Measurements from ENCODE around the gene GGA1. TPM values are rescaled to one million over a fixed set of nuclear protein-coding genes. Genes with fewer than 3 reads are reported as not detected.

GGA1 gene, protein sequence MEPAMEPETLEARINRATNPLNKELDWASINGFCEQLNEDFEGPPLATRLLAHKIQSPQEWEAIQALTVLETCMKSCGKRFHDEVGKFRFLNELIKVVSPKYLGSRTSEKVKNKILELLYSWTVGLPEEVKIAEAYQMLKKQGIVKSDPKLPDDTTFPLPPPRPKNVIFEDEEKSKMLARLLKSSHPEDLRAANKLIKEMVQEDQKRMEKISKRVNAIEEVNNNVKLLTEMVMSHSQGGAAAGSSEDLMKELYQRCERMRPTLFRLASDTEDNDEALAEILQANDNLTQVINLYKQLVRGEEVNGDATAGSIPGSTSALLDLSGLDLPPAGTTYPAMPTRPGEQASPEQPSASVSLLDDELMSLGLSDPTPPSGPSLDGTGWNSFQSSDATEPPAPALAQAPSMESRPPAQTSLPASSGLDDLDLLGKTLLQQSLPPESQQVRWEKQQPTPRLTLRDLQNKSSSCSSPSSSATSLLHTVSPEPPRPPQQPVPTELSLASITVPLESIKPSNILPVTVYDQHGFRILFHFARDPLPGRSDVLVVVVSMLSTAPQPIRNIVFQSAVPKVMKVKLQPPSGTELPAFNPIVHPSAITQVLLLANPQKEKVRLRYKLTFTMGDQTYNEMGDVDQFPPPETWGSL
- total RNA-seq, result 32.5 TPM
- long read RNA-seq, transcript GGA1-222 (3 exons, 1,384 nt), result minor isoform, 5 of 70 reads
- long read RNA-seq, transcript GGA1-203 (17 exons, 3,159 nt), result major isoform, 25 of 70 reads
- long read RNA-seq, transcript GGA1-216 (4 exons, 790 nt), result minor isoform, 14 of 70 reads
- long read RNA-seq, partial matches to known transcripts, result 10 of 70 reads
- long read RNA-seq, other reads (novel, unspliced or antisense), result 13 of 70 reads

GRCh38 chr22:37608477-37609239 lies at the start of gene GGA1:
Gene GGA1 (plus strand): TSS chr22:37608834. CDS start chr22:37608861, 27 bp downstream.
- intact Hi-C loops (cut with DNase I), result loop anchor here (2.0 to 5.0 kb wide), 3 partner anchors 46 to 78 kb away; partner anchors contain the start of genes CDC42EP1, LGALS1 and NOL12

DNA sequence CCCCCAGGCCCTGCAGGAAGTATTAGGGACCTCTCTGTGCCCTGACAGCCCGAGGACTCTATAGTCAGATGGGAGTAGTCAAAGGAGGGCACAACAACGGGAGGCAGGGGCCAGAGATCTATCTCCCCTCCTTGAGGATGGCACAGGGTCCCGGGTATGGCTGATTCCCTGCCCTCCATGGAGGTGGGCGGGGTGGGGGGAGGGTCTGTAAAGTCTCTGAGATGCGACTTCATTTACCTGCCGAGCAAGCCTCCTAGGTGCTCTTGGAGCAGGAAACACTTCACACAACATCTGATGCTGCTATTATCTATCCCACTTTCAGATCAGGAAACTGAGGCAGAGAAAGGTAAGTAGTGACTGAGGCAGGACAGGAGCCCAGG lies 49.1 kb upstream of the GGA1 start:
- DNase-seq (ENCODE audit: low spot score), result no peak
- intact Hi-C loops (cut with DNase I), result no loop called here

More at GRCh38 chr22:37608477-37609239, at the start of gene GGA1:
- DNase-seq (ENCODE audit: low spot score), result peak; percentile 98

DNA sequence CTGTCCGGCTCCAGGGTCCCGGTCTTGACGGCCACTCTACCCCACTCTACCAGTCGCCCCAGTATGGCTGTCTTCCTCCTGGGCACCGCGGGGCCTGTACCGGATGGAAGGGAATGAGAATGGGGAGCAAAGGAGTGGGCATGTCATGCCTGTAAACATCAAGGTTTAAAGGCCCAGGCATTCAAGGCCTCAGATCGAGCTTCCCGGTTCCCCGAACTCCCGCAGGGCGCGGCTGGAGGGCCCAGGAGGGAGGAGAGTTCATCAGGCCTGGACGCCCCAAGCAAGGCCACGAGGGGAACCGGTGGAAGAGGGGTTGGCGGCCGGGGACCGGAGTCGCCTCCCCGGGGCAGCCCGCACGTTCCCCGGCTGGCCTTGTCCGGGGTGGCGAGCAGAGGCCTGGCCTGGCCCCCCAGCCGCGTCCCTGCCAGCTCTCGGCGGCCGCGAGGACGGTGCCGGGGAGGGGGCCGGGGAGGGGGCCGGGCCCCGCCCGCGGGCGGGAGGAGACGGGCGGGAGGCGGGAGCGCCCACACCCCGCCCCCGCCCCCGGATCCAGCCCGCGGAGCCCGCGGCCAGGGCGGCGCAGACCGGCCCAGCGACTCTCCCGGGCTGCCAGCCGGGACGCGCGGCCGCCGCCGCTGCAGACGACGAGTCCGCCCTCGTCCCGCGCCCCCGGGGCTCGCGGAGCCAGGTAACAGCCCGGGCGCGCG lies 48.6 kb upstream of the GGA1 start, which contains the start of gene CDC42EP1:
Gene CDC42EP1 (plus strand): TSS at position 580 of the 707 bp plus-strand sequence. CDS start 5,870 bp downstream, outside the sequence.
- DNase-seq (ENCODE audit: low spot score), result no peak
- intact Hi-C loops (cut with DNase I), result loop anchor here (1.0 to 5.0 kb wide), 3 partner anchors 13 to 47 kb away; partner anchors contain the start of gene GGA1

GRCh38 chr22:37560608-37561211 lies 47.9 kb upstream of the GGA1 start:
- no peak for DNase-seq (ENCODE audit: low spot score)
- intact Hi-C loops (cut with DNase I), result loop anchor here (1.0 to 5.0 kb wide), 3 partner anchors 14 to 47 kb away; partner anchors contain the start of gene GGA1

DNA sequence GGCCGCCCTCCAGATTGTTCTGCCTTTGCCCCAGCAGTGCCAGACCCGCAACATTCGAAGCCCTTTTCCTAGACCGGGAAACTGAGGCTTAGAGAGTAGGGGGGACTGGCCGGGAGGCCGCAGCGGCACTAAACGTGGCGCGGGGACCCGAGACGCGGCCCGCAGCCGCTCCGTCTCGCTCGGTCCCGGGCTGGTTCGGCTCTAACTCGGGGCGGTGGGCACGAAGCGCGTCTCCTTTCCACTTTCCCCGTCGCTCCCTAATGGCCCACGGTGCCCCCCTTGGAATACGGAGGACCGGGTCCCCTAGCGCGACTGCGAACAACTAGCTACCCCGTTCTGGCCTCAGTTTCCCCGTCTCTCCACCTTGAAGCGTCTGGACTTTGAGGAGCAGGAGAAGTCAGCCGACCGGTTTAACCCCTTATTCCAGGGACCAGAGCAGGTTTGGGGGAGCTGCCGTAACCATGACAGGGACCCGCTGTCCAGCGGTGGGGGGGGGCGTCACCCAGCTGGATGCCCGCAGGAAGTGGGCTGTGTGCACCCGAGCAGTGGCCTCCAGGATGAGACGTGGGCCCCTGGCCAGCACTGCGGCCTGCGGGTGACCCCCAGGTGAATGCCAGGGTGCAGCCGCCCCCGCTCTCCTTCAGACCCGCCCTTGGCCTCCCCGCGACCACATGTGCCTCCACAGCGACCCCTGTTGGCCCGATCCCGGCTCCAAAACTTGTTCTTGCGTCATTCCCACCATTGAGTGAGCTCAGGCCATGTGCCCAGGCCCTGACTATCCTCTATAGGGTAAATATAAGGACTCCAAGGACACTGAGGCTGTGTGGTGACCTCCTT lies 47.2 kb upstream of the GGA1 start:
- peak; percentile 93 for DNase-seq (ENCODE audit: low spot score)
- intact Hi-C loops (cut with DNase I), result loop anchor here (2.0 to 5.0 kb wide), 2 partner anchors 15 to 46 kb away; partner anchors contain the start of gene GGA1

DNA sequence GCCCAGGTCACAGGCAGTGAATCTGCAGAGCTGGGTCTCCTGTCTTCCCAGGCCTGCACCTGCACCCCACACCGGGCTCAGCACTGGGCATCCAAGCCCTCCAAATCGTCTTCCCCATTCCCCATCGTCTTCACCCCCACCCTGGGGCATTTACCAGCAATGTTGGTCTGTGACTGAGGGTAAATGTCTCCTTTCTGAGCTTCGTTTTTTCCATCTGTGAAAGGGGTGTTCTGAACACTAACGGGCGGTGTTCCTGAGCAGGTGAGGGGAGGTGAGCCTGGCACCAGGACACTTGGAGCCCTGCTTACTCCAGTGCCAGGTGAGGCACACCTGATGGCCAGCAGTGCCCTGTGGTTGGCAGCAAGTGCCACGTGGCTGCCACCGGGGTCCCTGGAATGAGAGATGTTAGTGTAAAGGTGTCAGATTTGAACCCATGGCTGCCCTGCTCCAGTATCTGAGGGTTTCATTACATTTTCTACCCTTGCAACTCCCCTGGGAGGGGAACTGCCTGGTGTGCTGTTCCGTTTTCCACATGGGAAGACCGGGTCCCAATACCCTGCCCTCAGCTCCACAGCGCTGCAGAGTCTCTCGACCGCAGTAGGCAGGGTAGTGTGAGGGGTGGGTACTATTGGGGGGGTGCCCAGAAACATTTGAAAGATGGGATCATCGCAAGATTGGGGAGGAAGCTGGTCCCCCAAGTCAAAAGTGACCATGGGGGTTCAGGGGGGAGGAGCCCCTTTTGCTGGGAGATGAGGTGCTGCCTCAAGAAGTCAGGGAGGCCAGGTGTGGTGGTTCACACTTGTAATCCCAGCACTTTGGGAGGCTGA lies 46.4 kb upstream of the GGA1 start:
- DNase-seq (ENCODE audit: low spot score), result no peak
- intact Hi-C loops (cut with DNase I), result loop anchor here (5.0 kb wide), 1 partner anchor 45 kb away; the partner anchor contains the start of gene GGA1

DNA sequence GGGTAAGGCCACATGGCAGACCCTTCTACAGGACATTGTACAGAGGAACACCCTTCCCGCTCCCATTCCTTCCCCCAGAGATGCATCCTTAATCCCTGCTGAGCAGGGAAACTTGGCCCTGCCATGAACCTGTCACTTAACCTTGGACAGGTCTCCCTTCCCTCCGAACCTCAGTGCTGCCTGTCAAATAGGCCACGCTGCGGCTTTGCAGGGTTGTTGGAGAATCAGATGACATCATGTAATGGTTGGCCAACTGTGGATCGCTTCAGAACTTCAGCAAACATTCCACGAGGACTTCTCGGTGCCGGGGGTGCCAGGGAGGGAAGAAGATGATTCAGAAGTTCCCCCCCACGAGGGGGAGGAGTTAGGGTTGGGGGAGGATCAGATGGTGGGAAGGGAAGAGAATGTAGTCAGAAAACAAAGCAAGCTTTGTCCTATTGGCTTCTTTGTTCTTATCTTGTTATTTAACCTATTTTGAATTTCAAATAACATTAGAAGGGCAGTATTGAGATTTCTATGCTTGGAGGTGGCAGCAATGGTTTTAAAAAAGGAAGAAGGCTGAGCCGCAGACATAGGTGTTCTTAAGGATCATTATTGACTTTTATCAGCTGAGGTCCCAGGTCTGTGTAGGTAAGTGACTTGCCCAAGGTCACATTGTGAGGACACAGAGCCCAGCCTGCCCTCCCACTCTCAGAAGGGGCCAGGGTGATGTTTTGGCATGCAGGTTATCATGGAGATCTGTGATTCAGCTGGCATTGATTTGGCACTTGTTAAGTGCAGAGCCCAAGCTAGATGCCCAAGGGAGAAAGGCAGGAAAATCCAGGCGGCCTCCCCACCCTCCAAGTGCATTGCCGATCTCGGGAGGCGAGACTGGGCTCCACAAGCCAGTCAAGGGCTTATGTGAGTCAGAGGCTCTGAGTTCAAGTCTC lies 45.2 kb upstream of the GGA1 start:
- DNase-seq (ENCODE audit: low spot score), result no peak
- intact Hi-C loops (cut with DNase I), result loop anchor here (5.0 kb wide), 1 partner anchor 44 kb away; the partner anchor contains the start of gene GGA1

- DNase-seq (ENCODE audit: low spot score), result no peak
- intact Hi-C loops (cut with DNase I), result loop anchor here (5.0 kb wide), 1 partner anchor 43 kb away; the partner anchor contains the start of gene GGA1
These were observed 44.4 kb upstream of the GGA1 start for GRCh38 chr22:37564111-37564711.

GRCh38 chr22:37565830-37566229 lies 42.8 kb upstream of the GGA1 start:
- intact Hi-C loops (cut with DNase I), result loop anchor here (2.0 kb wide), 1 partner anchor 27 kb away; no protein-coding TSS in a partner anchor

DNA sequence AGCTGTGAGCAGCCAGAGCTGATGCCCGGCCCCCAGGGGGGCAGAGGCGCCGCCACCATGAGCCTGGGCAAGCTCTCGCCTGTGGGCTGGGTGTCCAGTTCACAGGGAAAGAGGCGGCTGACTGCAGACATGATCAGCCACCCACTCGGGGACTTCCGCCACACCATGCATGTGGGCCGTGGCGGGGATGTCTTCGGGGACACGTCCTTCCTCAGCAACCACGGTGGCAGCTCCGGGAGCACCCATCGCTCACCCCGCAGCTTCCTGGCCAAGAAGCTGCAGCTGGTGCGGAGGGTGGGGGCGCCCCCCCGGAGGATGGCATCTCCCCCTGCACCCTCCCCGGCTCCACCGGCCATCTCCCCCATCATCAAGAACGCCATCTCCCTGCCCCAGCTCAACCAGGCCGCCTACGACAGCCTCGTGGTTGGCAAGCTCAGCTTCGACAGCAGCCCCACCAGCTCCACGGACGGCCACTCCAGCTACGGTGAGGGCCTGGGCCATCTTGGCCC lies 42.3 kb upstream of the GGA1 start:
- intact Hi-C loops (cut with DNase I), result loop anchor here (2.0 kb wide), 1 partner anchor 28 kb away; no protein-coding TSS in a partner anchor
- no peak for DNase-seq (ENCODE audit: low spot score)

More at GRCh38 chr22:37565830-37566229, 42.8 kb upstream of the GGA1 start:
- no peak for DNase-seq (ENCODE audit: low spot score)

DNA sequence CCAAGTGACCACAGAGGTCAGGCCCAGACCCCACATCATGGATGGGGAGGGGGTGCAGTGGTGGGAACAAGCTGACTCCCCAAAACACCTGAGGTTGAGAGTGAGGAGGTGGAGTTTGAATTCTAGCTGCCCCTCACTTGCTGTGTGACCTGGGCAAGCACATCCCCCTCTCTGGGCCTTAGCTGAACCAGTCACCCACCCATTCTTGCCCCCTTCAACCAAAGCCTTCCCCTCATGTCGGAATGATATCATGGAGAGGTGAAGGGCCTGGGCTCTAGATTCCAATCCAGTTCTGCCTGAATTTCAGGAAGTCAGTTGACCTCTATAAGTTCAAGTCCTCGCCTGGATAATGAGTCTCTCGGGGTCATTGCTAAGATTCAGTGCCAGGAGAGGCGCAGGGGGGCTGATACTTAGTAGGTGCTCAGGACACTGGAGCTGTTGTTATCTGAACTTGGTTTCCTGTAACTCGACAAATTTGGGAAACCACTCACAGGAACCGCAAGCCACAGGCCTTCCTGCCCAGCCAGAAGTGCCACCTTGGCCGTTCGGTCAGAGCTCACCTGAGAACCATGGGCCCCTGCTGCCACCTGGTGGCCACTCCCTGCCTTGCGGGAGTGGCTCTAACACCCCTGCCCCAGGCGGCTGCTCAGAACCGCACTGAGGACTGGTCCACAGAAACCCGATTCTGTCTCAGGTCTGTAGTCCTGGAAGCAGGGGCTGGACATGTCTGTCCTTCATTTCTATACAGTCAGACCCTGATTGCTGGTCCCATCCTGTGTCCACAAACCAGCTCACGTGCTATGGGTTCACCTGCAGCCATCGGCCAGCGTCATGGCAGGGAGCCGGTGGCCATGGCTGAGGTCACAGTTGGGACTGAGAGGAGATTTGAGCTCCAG lies 41.5 kb upstream of the GGA1 start:
- intact Hi-C loops (cut with DNase I), result loop anchor here (2.0 kb wide), 1 partner anchor 28 kb away; no protein-coding TSS in a partner anchor
- DNase-seq (ENCODE audit: low spot score), result peak; percentile 95

DNA sequence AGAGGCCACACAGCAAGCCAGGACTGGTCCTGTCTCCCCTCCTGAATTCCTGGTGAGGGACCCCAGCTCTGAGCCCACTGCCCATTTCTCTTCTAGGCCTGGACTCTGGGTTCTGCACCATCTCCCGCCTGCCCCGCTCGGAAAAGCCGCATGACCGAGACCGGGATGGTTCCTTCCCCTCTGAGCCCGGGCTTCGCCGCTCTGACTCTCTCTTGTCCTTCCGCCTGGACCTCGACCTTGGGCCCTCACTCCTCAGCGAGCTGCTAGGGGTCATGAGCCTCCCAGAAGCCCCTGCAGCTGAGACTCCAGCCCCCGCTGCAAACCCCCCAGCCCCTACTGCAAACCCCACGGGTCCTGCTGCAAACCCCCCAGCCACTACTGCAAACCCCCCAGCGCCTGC lies 40.6 kb upstream of the GGA1 start:
- intact Hi-C loops (cut with DNase I), result no loop called here

DNA sequence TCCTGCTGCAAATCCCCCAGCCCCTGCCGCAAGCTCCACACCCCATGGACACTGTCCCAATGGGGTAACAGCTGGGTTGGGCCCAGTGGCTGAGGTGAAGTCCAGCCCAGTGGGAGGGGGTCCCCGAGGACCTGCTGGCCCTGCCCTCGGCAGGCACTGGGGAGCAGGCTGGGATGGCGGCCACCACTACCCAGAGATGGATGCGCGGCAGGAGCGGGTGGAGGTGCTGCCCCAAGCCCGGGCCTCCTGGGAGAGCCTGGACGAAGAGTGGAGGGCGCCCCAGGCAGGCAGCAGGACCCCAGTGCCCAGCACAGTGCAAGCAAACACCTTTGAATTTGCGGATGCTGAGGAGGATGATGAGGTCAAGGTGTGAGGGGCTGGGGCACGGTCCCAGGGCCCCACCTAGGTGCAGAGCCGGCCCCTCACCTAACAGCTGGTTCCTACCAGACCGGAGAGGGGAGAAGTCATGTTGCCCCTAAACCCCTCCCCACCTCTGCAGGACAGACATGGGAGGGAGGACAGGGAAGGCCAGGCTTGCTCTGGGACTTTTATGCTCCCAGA lies 40.1 kb upstream of the GGA1 start:
- no peak for DNase-seq (ENCODE audit: low spot score)
- intact Hi-C loops (cut with DNase I), result no loop called here

More for the DNA sequence above, 40.6 kb upstream of the GGA1 start:
- no peak for DNase-seq (ENCODE audit: low spot score)

Measured in cardiac septum (tissue), 1 donor.